ENCODE measurements around the gene MMAB. TPM values are rescaled to one million over a fixed set of nuclear protein-coding genes. Genes with fewer than 3 reads are reported as not detected.

MMAB gene
- total RNA-seq, 2 experiments from 2014 or later = 36.0 to 38.0 TPM

- Mint-ChIP-seq H3K27ac (no peak overlapping the region), H3K4me1 (no peaks in the 10 kb centered on the region), H3K9me3 (peaks cover 8% of the 10 kb centered on the region), H3K4me3 (no peak overlapping the region), H3K27me3 (no peaks in the 10 kb centered on the region), H3K36me3 (ENCODE audit: low read depth) (peaks cover 31% of the 10 kb centered on the region)
- DNase-seq = no peak
- ChIA-PET POLR2A (no interaction called here), CTCF (no interaction called here)
Observed at GRCh38 chr12:109561711-109562030, 11.6 kb downstream of the MMAB start.

- Mint-ChIP-seq H3K9me3 (peaks cover 8% of the 10 kb centered on the region), H3K4me1 (no peaks in the 10 kb centered on the region), H3K27ac (no peak overlapping the region), H3K4me3 (no peak overlapping the region), H3K27me3 (no peaks in the 10 kb centered on the region), H3K36me3 (ENCODE audit: low read depth) (peaks cover 31% of the 10 kb centered on the region)
- CTCF ChIA-PET = no interaction called here
- DNase-seq = no peak
- POLR2A ChIA-PET = no interaction called here
Observed at GRCh38 chr12:109560867-109561710, 12.2 kb downstream of the MMAB start.

- no peak overlapping the region for H3K4me3 Mint-ChIP-seq
- H3K36me3 Mint-ChIP-seq (ENCODE audit: low read depth) = peaks cover 27% of the 10 kb centered on the region
Observed at GRCh38 chr12:109559601-109560000, 13.7 kb downstream of the MMAB start.

GRCh38 chr12:109559200-109559505 lies 14.2 kb downstream of the MMAB start:
- no peak overlapping the region for H3K4me3 Mint-ChIP-seq
- H3K27ac Mint-ChIP-seq = no peak overlapping the region
- H3K9me3 Mint-ChIP-seq = peaks cover 8% of the 10 kb centered on the region
- no peaks in the 10 kb centered on the region for H3K4me1 Mint-ChIP-seq
- DNase-seq = no peak
- POLR2A ChIA-PET = no interaction called here
- H3K27me3 Mint-ChIP-seq = no peaks in the 10 kb centered on the region
- peaks cover 25% of the 10 kb centered on the region for H3K36me3 Mint-ChIP-seq (ENCODE audit: low read depth)
- CTCF ChIA-PET = no interaction called here

More at GRCh38 chr12:109559601-109560000, 13.7 kb downstream of the MMAB start:
- ChIA-PET POLR2A (no interaction called here), CTCF (no interaction called here)
- no peaks in the 10 kb centered on the region for H3K27me3 Mint-ChIP-seq
- H3K9me3 Mint-ChIP-seq = peaks cover 8% of the 10 kb centered on the region
- H3K27ac Mint-ChIP-seq = no peak overlapping the region
- H3K4me1 Mint-ChIP-seq = no peaks in the 10 kb centered on the region
- DNase-seq = no peak

- Mint-ChIP-seq H3K4me1 (no peaks in the 10 kb centered on the region), H3K9me3 (peaks cover 8% of the 10 kb centered on the region), H3K36me3 (ENCODE audit: low read depth) (peaks cover 22% of the 10 kb centered on the region), H3K4me3 (no peak overlapping the region), H3K27me3 (no peaks in the 10 kb centered on the region), H3K27ac (no peak overlapping the region)
- DNase-seq = no peak
- ChIA-PET CTCF (no interaction called here), POLR2A (no interaction called here)
Observed at GRCh38 chr12:109558374-109559199, 14.7 kb downstream of the MMAB start.

GRCh38 chr12:109557805-109558204 lies 15.5 kb downstream of the MMAB start:
- DNase-seq = no peak
- Mint-ChIP-seq H3K27me3 (no peaks in the 10 kb centered on the region), H3K9me3 (peaks cover 8% of the 10 kb centered on the region), H3K4me1 (no peaks in the 10 kb centered on the region), H3K27ac (no peak overlapping the region), H3K4me3 (no peak overlapping the region), H3K36me3 (ENCODE audit: low read depth) (peaks cover 18% of the 10 kb centered on the region)
- CTCF ChIA-PET = no interaction called here
- POLR2A ChIA-PET = no interaction called here

- ChIA-PET CTCF (no interaction called here), POLR2A (no interaction called here)
- no peak for DNase-seq
- no peaks in the 10 kb centered on the region for H3K27me3 Mint-ChIP-seq
- H3K36me3 Mint-ChIP-seq (ENCODE audit: low read depth) = peaks cover 12% of the 10 kb centered on the region
- H3K4me3 Mint-ChIP-seq = no peak overlapping the region
- H3K27ac Mint-ChIP-seq = no peak overlapping the region
- peaks cover 5% of the 10 kb centered on the region for H3K9me3 Mint-ChIP-seq
- no peaks in the 10 kb centered on the region for H3K4me1 Mint-ChIP-seq
Observed at GRCh38 chr12:109557200-109557599, 16.1 kb downstream of the MMAB start.

- POLR2A ChIA-PET = no interaction called here
- DNase-seq = no peak
- no peaks in the 10 kb centered on the region for H3K27me3 Mint-ChIP-seq
Observed at GRCh38 chr12:109555431-109556315, 17.6 kb downstream of the MMAB start.

GRCh38 chr12:109554761-109555160 lies 18.5 kb downstream of the MMAB start:
- Mint-ChIP-seq H3K4me1 (no peaks in the 10 kb centered on the region), H3K27ac (no peak overlapping the region), H3K4me3 (no peak overlapping the region), H3K36me3 (ENCODE audit: low read depth) (no peaks in the 10 kb centered on the region), H3K27me3 (no peaks in the 10 kb centered on the region), H3K9me3 (no peaks in the 10 kb centered on the region)
- DNase-seq = no peak
- ChIA-PET POLR2A (no interaction called here), CTCF (interaction anchor here (0.7 kb wide), 1 partner anchor 203 kb away, joined by 5 read pairs; no protein-coding TSS in a partner anchor)

More at GRCh38 chr12:109555431-109556315, 17.6 kb downstream of the MMAB start:
- H3K4me1 Mint-ChIP-seq = no peaks in the 10 kb centered on the region
- no peaks in the 10 kb centered on the region for H3K9me3 Mint-ChIP-seq
- no peak overlapping the region for H3K4me3 Mint-ChIP-seq
- H3K27ac Mint-ChIP-seq = no peak overlapping the region
- no peaks in the 10 kb centered on the region for H3K36me3 Mint-ChIP-seq (ENCODE audit: low read depth)
- CTCF ChIA-PET = interaction anchor here (0.7 kb wide), 1 partner anchor 202 kb away, joined by 5 read pairs; no protein-coding TSS in a partner anchor

GRCh38 chr12:109553906-109554500 lies 19.3 kb downstream of the MMAB start:
- no peaks in the 10 kb centered on the region for H3K27me3 Mint-ChIP-seq
- H3K4me1 Mint-ChIP-seq = peaks cover 1% of the 10 kb centered on the region
- no peak overlapping the region for H3K4me3 Mint-ChIP-seq
- CTCF ChIA-PET = no interaction called here
- POLR2A ChIA-PET = no interaction called here
- no peak for DNase-seq
- no peaks in the 10 kb centered on the region for H3K9me3 Mint-ChIP-seq
- no peaks in the 10 kb centered on the region for H3K36me3 Mint-ChIP-seq (ENCODE audit: low read depth)
- no peak overlapping the region for H3K27ac Mint-ChIP-seq

GRCh38 chr12:109553483-109553882 lies 19.8 kb downstream of the MMAB start:
- Mint-ChIP-seq H3K36me3 (ENCODE audit: low read depth) (no peaks in the 10 kb centered on the region), H3K9me3 (no peaks in the 10 kb centered on the region), H3K4me1 (peaks cover 1% of the 10 kb centered on the region), H3K27ac (no peak overlapping the region), H3K4me3 (no peak overlapping the region), H3K27me3 (no peaks in the 10 kb centered on the region)
- POLR2A ChIA-PET = no interaction called here
- no peak for DNase-seq
- CTCF ChIA-PET = interaction anchor here (0.9 kb wide), 1 partner anchor 251 kb away, joined by 3 read pairs; no protein-coding TSS in a partner anchor

- Mint-ChIP-seq H3K27me3 (peaks cover 2% of the 10 kb centered on the region), H3K4me3 (no peak overlapping the region), H3K4me1 (peaks cover 1% of the 10 kb centered on the region), H3K36me3 (ENCODE audit: low read depth) (no peaks in the 10 kb centered on the region), H3K27ac (no peak overlapping the region), H3K9me3 (no peaks in the 10 kb centered on the region)
- CTCF ChIA-PET = interaction anchor here (0.9 to 1.4 kb wide), 2 partner anchors 33 to 251 kb away, joined by 3 to 5 read pairs; no protein-coding TSS in a partner anchor
- DNase-seq = no peak
- POLR2A ChIA-PET = no interaction called here
Observed at GRCh38 chr12:109552971-109553370, 20.3 kb downstream of the MMAB start.

All from activated CD4-positive, alpha-beta memory T cell treated with anti-CD3 and anti-CD28 coated beads, Interleukin-2, amount 10 ng/mL, durations not matched to agents 7 days and 5 days (primary cell).